Nephron progenitor cell (in vitro differentiated cells): Measurements from ENCODE around the gene ANO9.
"Not testable (repeated sequence)": the region's sequence is repeated elsewhere in the genome, so short reads cannot be mapped to it uniquely, and the experiment has no call there.

Experiments
- DNase-seq: peaks from one replicate; pipeline ENCODE4 v3.0.0; 2021
- H3K27ac Mint-ChIP-seq: 2 replicates; pipeline ENCODE4 v1.8.0; 2021; ENCODE audit warnings: mild to moderate bottlenecking, moderate library complexity, mixed read lengths
- H3K27me3 Mint-ChIP-seq: 2 replicates; pipeline ENCODE4 v1.8.0; 2021; ENCODE audit warnings: mild to moderate bottlenecking, low read depth, mixed read lengths; ENCODE audit not compliant: poor library complexity
- H3K36me3 Mint-ChIP-seq: 2 replicates; pipeline ENCODE4 v1.8.0; 2021; ENCODE audit warnings: low read depth, mixed read lengths
- H3K4me1 Mint-ChIP-seq: 2 replicates; pipeline ENCODE4 v1.8.0; 2021; ENCODE audit warnings: mixed read lengths
- H3K4me3 Mint-ChIP-seq: 2 replicates; pipeline ENCODE4 v1.8.0; 2021; ENCODE audit warnings: mild to moderate bottlenecking, moderate library complexity, mixed read lengths
- H3K9me3 Mint-ChIP-seq: 2 replicates; pipeline ENCODE4 v1.8.0; 2021; ENCODE audit warnings: mild to moderate bottlenecking, moderate library complexity, mixed read lengths
- TF ChIP-seq, protein P1 (sequence below): fragments of 200-600 bp; sonication (generic); IDR thresholded peaks from 2 replicates; pipeline ENCODE4 v1.5.0; 2021; ENCODE audit warnings: antibody characterized with exemption

ANO9 gene

DNA sequence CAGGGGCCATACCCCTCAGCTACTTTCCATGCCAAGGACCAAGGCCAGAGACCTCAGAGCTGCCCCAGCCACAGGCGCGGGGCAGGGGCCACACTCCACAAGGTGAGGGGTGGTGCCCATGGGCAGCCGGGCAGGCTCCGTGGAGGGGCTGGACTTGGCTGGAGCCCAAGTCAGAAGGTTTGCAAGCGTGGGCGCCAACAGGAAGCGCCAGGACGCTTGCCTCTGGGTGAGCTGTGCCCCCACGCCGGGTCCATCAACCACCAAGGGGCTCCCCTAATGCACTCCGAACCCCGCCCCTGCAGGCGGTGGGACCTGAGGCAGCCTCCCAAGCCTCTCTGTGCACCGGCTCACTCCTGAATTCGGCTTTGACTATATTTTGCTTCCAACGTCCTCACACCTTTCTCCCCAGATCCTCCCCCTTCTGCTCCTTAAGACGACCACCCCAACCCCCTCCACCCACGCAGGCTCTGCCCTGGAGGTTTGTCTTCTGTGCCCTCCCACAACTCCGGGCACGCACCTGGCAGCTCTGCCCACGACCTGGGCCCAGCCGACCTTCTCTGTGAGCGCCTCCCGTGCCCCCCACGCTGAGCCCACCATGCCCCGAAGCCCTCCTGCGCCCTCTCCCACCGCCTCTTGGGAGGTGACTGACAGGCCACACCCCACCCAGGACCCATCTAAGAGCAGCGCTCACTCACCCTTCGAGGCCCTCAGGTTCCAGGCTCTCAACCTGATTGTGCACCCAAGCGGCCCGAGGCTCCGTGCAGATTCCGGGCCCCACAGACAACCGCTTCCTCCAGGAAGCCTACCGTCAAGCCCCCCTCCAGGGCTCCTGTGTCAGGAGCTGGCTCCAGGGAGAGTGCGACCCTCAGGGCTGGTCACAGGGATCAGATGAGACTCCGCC lies 50.4 kb downstream of the ANO9 start:
- H3K9me3 Mint-ChIP-seq = peaks cover 10% of the 10 kb centered on the region
- H3K4me3 Mint-ChIP-seq = no peak overlapping the region
- H3K36me3 Mint-ChIP-seq = peaks cover 8% of the 10 kb centered on the region
- TF ChIP-seq, protein P1, sequence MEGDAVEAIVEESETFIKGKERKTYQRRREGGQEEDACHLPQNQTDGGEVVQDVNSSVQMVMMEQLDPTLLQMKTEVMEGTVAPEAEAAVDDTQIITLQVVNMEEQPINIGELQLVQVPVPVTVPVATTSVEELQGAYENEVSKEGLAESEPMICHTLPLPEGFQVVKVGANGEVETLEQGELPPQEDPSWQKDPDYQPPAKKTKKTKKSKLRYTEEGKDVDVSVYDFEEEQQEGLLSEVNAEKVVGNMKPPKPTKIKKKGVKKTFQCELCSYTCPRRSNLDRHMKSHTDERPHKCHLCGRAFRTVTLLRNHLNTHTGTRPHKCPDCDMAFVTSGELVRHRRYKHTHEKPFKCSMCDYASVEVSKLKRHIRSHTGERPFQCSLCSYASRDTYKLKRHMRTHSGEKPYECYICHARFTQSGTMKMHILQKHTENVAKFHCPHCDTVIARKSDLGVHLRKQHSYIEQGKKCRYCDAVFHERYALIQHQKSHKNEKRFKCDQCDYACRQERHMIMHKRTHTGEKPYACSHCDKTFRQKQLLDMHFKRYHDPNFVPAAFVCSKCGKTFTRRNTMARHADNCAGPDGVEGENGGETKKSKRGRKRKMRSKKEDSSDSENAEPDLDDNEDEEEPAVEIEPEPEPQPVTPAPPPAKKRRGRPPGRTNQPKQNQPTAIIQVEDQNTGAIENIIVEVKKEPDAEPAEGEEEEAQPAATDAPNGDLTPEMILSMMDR = no peak
- H3K27ac Mint-ChIP-seq = no peak overlapping the region
- H3K27me3 Mint-ChIP-seq = no peaks in the 10 kb centered on the region
- DNase-seq = no peak
- H3K4me1 Mint-ChIP-seq = peaks cover 25% of the 10 kb centered on the region

DNA sequence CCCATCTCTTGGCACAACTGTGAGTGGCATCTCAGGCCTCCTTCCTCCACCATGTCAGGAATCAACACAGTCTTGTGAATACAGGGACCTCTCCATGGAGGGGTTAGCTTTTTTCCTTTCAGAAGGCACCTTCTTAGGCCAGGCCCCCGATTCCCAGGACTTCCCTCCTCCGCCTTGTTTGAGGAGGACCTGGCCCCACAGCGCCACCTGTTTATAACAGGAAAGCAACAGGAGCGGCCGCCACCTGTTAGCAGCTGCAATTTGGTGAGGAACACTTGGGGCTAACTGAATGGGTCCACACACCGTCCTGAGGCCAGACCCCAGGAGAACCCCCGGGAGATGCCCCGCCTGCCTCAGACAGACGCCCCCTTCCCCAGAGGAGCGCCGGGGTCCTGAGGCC lies 51.6 kb downstream of the ANO9 start:
- TF ChIP-seq, protein P1 = no peak
- H3K27ac Mint-ChIP-seq = no peak overlapping the region
- no peaks in the 10 kb centered on the region for H3K27me3 Mint-ChIP-seq
- peaks cover 8% of the 10 kb centered on the region for H3K36me3 Mint-ChIP-seq
- peaks cover 25% of the 10 kb centered on the region for H3K4me1 Mint-ChIP-seq
- no peak for DNase-seq
- H3K9me3 Mint-ChIP-seq = peaks cover 10% of the 10 kb centered on the region
- no peak overlapping the region for H3K4me3 Mint-ChIP-seq

DNA sequence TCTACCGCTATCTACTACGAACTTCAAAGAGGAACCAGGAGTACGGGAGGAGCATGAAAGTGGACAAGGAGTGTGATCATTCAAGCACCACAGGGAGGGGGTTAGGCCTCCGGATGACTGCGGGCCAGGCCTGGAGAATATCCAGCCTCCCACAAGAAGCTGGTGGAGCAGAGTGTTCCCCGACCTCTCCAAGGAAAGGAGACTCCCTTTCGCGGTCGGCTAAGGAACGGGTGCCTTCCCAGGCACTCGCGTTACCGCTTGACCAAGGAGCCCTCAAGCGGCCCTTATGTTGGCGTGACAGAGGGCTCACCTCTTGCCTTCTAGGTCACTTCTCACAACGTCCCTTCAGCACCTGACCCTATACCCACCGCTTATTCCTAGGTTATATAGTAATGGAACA lies 52.4 kb downstream of the ANO9 start:
- DNase-seq, H3K27me3 Mint-ChIP-seq, H3K4me3 Mint-ChIP-seq, H3K36me3 Mint-ChIP-seq, H3K27ac Mint-ChIP-seq: not testable (repeated sequence)
- peaks cover 25% of the 10 kb centered on the region for H3K4me1 Mint-ChIP-seq
- H3K9me3 Mint-ChIP-seq = peaks cover 10% of the 10 kb centered on the region

DNA sequence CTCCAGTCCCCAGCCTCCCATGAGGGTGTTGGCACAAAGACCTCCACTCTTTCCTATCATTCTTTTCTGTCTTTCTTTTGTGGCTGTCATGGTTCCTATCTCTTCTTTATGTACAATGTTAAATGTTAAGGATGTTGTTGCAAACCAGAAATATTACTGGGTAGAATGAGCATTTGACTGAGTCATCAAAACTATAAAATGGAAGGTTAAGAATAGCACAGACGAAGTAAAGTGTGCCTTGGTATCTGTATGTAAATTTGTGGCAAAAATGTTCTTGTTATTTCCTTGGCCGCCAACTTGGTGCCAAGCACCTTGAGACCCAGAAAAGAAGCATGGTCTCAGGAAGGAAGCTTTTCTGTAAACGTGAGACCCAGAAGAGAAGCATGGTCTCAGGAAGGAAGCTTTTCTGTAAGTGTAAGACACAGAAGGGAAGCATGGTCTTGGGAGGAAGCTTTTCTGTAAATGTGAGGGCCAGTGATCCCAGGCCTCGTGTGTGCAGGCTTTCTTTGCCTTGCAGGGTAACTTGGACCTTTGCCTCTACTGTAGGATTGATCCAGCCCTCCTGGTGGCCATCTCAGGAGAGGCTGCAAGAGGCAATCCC lies 54.5 kb downstream of the ANO9 start:
- DNase-seq = no peak
- Mint-ChIP-seq H3K27ac (no peak overlapping the region), H3K9me3 (peaks cover 17% of the 10 kb centered on the region), H3K4me3 (no peak overlapping the region), H3K4me1 (peaks cover 40% of the 10 kb centered on the region), H3K27me3 (peaks cover 3% of the 10 kb centered on the region), H3K36me3 (peaks cover 23% of the 10 kb centered on the region)
- TF ChIP-seq, protein P1 = no peak

DNA sequence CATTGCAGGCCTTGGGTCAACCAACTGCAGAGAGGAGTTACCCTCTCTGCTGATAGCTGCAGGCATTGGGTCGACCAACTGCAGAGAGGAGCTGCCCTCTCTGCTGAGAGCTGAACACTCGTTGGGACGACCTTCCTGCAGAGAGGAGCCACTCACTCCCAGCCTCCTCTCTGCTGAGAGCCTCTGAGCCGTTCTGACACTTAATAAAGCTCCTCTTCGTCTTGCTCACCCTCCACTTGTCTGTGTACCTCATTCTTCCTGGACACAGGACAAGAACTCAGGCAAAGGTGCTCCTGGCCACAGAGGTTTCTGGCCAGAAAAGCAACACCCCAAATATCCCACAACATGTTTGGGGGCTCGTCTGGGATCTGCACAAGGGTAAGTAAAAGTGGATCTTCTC lies 55.3 kb downstream of the ANO9 start:
- Mint-ChIP-seq H3K36me3 (peaks cover 29% of the 10 kb centered on the region), H3K4me1 (peaks cover 45% of the 10 kb centered on the region), H3K4me3 (no peak overlapping the region), H3K27me3 (peaks cover 3% of the 10 kb centered on the region), H3K27ac (no peak overlapping the region), H3K9me3 (peaks cover 17% of the 10 kb centered on the region)
- TF ChIP-seq, protein P1 = no peak
- no peak for DNase-seq

DNA sequence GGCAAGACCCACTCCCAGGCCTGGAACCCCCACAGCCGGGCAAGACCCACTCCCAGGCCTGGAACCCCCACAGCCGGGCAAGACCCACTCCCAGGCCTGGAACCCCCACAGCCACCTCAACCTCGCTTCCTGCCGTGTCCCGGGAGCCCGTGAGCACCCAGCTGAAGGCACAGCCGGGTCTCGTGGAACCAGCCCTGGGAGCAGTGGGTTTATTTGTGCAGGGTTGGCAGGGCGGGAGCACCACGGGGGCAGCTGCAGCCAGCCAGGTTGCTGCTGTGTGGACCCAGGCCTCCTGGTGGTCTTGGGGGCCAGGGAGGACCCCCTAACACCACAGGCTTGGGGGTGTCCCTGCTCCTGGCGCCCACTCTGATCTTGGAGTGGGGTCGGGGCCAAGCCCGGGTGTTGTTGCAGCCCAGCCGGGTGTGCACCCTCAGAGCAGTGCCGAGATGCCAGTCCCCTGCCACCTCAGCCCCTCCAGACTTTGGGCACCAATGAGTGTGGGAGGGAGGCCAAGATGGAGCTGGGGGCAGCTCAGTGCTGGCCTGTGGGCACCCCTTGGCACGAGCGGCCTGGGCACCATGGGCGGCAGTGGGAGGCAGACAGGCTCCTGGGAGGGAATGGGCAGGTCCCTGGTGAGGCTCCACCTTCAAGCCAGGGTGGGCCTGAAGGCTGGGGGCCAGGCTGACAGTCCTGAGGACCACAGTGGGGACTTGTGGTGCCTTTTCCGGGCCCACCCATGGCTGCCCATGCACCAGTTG lies 56.0 kb downstream of the ANO9 start:
- DNase-seq = no peak
- no peak overlapping the region for H3K27ac Mint-ChIP-seq
- H3K36me3 Mint-ChIP-seq = peaks cover 32% of the 10 kb centered on the region
- H3K9me3 Mint-ChIP-seq = peaks cover 17% of the 10 kb centered on the region
- TF ChIP-seq, protein P1 = no peak
- no peak overlapping the region for H3K4me3 Mint-ChIP-seq
- peaks cover 45% of the 10 kb centered on the region for H3K4me1 Mint-ChIP-seq
- H3K27me3 Mint-ChIP-seq = peaks cover 3% of the 10 kb centered on the region
